Skin epidermis (tissue), 12 donors: ENCODE results near the gene DTNA.
"Not testable (repeated sequence)": the region's sequence is repeated elsewhere in the genome, so short reads cannot be mapped to it uniquely, and the experiment has no call there.

Experiments
- H3K27ac ChIP-seq, 21 experiments: fragments of 200-600 bp; sonication (generic) in 11 of 21; one replicate each; pipeline ENCODE4 v1.5.0; 2020; ENCODE audit warnings: mild to moderate bottlenecking in 3 of 21, inconsistent platforms in 2 of 21, moderate library complexity in 2 of 21
- H3K4me3 ChIP-seq, 7 experiments: fragments of 200-600 bp; sonication (generic) in 2 of 7; one replicate each; pipeline ENCODE4 v1.5.0; 2020; ENCODE audit warnings: inconsistent platforms in 2 of 7, mild to moderate bottlenecking in 2 of 7, moderate library complexity in 1 of 7

DTNA gene

DNA sequence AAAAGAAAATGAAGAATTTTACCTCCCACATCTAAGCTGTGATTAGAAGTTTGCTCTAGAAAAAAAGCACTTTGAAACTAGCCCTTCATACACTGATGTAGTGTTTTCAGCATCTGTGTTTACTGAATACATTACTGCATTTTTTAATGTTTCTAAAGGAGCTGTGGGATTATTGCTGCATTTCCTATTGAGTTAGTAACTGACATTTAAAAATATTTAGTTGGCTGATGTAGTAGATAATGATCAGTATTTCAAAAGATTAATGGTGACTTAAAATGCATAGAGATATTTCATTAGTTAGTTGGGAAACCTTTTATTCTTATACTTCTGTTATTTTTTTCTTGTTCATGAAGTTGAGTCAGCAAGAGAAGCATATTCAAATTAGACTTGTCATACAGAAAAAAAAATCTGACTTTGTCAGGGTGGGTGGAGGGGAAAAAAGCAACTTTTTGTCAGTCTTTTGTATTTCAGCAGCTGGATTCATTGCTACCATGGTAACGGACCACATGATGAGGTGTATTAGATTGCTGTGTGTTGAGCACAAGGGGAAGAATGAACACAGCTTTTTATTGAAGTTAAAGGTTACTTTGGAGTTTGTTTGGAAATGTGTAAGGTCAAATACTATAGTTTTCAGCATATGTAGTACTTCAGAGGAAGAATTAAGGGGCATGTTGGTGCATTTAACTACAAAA is at the start of gene DTNA:
DTNA (plus strand) TSS at position 549 of the 692 bp plus-strand sequence. CDS start 45,679 bp downstream, outside the sequence.
- no peak within 1 kb of the TSS for H3K4me3 ChIP-seq
- H3K27ac ChIP-seq: peak within 1 kb of the TSS in 11 of 21 experiments; percentile 6 to 79 (median 32)

DNA sequence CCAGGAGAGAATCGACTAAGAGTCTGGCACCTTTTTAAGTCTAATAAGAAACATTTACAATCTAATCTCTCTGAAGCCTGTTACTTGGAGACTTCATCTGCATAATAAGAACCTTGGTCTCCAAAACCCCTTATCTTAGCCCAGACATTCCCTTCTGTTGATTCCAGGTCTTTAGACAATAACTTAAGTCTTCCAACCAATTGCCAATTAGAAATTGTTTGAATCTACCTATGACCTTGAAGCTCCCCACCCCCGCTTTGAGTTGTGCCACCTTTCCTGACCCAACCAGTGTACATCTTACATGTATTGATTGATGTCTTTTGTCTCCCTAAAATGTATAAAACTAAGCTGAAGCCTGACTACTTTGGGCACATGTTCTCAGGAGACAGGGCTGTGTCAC is 49.5 kb upstream of the DTNA start:
- no peak overlapping the region for H3K4me3 ChIP-seq
- H3K27ac ChIP-seq: peak overlapping the region in 2 of 21 experiments; percentile 35 to 63

DNA sequence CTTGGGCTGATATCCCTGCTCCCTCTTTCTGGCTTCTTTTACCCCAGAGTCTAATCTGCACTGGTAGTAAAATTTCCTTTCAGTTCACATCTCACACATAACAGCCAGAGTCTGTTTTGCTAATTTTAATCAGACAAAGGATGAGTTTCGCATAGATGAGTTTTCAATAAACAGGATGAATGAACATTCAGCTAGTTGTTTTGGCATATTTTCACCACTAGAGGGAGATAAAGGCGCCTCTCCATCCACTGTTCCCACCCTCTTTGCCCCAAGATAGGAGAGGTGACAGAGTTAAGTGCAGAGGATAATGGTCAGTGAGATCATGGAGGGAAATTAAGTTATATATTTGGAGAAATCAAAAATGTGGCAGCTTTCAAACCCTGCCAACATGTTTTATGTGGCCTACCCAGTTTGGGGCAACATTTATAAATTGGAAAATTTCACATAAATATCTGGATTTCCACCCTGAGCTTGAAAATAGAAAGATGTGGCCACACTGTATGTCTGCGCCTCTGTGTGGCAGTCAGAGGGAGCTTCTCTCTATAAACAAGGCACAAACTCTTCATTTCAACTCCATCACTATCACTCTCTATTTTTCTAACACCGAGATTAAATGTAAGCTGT is 48.5 kb upstream of the DTNA start:
- no peak overlapping the region for H3K4me3 ChIP-seq
- no peak overlapping the region for H3K27ac ChIP-seq

DNA sequence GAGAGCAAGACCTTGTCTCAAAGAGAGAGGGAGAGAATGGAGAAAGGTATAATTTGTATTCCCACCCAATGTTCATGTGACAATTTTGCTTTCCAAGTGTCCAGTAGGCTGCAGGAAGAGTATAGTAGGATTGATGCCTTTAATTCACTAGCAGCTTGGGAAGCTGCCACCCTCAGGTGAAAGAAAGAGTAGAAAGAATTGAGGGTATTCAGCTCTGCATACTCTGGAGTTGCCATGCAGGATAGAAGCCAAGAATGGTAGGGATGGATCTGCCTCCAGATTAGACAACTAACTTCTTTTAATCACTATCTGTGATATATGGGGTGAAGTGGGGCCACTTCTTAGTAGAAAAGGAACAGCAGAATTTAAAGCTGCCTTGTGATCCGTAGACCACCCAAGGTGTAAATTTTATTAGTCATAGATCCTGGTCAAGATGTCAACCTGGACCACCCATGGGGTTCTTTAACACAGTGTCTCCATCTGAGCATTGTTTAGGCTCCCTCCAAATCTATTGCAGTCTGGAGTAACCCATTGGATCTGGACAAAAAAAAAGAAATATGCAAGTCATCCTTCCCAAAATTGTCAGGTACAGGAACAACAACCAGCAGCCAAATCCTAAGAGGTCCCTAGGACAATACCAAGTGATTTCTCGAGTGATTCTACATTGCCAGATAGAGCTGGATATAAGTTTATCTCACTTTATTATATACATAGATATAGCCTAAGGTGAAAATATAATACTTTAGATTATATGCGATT is 33.1 kb upstream of the DTNA start:
- H3K27ac ChIP-seq: no peak overlapping the region

DNA sequence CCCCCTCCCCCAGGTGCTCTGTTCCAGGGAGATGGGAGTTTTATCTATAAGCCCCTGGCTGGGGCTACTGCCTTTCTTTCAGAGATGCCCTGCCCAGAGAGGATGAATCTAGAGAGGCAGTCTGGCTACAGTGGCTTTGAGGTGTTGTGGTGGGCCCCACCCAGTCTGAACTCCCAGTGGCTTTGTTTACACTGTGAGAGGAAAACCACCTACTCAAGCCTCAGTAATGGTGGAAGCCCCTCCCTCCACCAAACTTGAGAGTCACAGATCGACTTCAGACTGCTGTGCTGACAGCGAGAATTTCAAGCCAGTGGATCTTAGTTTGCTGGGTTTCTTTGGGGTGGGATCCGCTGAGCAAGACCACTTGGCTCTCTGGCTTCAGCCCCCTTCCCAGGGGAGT is 20.3 kb upstream of the DTNA start:
- not testable (repeated sequence) for H3K4me3 ChIP-seq, H3K27ac ChIP-seq

More for the DNA sequence above, 33.1 kb upstream of the DTNA start:
- no peak overlapping the region for H3K4me3 ChIP-seq

DNA sequence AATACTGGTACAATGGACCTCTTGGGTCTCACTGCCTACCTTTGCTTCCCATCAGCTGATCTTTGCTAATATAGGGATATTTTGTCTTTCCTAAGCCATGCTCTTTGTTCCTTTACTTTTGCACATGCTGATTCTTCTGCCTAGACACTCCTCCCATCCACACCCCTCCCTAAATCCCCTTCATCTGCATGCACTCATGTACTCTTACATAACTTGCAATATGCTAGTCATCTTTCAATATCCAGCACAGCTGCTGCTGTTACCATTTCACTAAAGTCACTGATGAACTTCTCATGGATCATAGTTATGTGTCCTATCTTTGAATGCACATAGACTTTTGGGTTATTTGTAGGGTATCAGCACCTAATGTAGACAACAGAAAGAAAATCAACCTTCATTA is 18.5 kb upstream of the DTNA start:
- no peak overlapping the region for H3K27ac ChIP-seq
- no peak overlapping the region for H3K4me3 ChIP-seq

DNA sequence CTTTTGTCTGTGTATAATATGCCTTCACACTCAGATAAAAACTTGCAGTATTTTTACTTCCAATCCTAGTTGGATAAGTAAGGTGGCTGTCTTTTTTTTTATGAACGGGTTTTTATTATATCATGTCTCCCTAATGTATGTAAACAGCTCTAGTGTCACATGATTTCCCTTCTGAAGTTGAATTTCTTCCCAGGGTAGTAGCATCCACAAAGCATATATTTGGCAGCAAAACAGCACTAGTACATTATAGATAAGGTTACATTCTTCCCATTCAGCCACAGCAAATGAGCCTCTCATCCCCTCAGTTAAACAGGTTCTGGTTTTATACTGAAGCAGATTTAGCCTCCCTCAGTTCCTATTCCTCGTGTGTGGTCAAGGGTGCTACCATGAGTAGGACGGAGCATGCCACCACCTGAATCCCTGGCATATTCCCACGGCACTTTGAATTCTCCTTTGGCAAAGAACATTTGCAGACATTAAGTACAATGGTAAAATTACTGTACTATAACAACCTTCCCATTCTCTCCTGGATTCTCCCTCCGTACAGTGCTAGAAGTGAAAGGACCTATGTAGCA is 15.4 kb upstream of the DTNA start:
- Histone ChIP-seq H3K4me3 (no peak overlapping the region), H3K27ac (no peak overlapping the region)

DNA sequence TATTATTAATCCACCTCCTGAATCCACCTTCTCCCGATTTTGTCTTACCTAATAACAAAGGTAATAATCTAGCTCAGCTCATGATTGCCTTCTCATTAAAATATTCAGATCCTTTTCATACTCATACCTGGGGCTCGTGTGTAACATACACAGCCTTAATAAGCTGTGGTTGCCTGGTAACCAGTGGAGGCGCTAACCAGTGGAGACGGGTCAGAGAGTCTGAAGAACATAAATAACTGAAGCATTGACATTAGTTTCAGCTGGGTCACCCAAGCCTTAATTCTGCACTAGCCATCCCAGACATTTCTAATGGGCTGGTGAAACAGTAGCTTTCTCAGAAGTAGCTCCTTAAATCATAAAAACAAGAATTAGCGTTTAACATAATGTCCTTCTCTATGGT is 14.8 kb upstream of the DTNA start:
- no peak overlapping the region for H3K4me3 ChIP-seq
- no peak overlapping the region for H3K27ac ChIP-seq

DNA sequence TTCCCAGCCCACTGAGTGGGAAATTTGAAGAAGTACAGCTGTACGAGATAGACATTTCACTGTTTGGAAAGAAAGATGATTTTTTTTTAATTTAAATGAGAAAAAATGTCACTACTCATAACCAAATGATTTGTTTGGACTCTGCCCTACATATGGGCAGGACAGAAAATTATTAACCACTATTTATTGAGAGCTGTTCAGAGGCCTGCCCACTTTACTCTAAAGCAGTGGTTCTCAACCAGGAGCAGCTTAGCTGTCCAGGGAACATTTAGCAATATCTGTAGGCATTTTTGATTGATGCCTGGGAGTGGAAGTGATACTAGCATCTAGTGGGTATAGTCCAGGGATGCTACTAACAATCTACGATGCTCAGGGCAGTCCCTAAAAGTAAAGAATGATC is 13.4 kb upstream of the DTNA start:
- Histone ChIP-seq H3K27ac (no peak overlapping the region), H3K4me3 (no peak overlapping the region)

DNA sequence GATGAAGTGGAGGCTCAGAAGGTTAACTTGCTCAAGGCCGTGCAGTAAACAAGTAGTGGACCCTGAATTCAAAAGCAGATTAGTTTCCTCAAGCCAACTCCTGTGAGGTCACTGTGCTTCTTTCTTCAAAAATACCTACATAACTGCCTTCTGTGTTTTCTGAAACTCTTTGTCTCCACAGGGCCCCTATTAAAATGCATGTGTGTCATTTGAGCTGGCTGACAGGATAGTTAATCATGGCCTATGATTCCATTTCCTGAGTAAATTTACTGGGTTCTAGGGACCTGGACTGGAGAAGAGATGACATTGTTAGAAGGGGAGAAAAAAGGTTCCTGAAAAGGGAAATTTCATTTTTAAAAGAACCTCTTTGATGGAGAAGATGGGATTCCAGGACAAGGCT is 12.9 kb upstream of the DTNA start:
- Histone ChIP-seq H3K27ac (no peak overlapping the region), H3K4me3 (no peak overlapping the region)

DNA sequence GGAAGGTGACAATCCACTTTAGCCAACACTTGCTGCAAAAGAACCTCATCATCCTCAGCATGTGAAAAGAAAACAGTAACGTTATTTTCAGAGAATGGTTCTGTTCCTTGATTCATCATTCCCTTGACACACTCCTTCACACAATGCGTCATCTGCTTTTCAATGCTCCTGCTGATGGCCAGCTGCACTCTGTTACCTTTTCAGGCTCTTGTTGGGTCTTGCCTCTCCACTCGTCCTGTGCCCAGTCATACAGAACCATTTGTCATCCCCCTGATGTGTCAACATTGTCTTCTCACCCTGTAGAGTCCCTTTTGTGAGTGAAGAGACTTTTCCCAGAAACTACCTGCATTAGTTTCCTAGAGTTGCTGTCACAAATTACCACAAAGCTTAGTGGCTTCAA is 12.2 kb upstream of the DTNA start:
- H3K4me3 ChIP-seq: no peak overlapping the region
- H3K27ac ChIP-seq: no peak overlapping the region

DNA sequence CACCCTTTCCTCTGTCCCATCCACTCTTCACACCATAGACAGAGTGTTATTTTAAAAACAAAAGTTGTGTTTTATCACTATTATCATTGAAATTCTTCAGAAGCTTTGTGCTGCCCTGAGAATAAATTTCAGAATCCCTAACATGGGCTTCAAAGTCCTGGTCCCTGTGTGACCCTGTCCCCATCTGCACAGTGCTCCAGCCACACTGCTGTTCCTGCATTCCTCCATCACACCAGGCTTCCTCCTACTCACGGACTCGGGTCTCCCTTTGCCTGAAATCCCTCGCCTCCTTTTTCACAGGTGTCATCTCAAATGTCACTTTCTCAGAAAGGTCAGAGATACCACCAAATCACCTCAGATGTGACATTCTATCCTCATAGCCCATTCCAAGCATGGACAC is 8.2 kb upstream of the DTNA start:
- Histone ChIP-seq H3K4me3 (no peak overlapping the region), H3K27ac (no peak overlapping the region)

DNA sequence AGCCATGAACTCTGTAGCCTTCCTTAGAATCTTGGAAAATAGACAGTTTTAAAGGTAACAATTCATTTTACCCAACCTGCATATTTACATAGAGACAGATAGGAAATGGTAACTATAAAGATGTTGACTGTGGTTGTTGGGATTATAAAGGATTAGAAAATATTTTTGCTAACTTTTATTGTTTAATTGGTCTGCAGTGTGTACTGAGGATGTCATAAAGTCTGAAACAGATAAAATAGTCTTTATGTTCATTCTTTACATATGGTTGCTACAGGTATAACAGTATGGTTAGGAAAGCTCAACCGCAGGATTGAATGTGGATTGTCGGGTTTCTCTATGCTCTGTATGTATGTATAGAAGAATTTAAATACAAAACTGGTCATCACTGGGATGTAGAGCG is 7.3 kb upstream of the DTNA start:
- no peak overlapping the region for H3K27ac ChIP-seq
- H3K4me3 ChIP-seq: no peak overlapping the region

DNA sequence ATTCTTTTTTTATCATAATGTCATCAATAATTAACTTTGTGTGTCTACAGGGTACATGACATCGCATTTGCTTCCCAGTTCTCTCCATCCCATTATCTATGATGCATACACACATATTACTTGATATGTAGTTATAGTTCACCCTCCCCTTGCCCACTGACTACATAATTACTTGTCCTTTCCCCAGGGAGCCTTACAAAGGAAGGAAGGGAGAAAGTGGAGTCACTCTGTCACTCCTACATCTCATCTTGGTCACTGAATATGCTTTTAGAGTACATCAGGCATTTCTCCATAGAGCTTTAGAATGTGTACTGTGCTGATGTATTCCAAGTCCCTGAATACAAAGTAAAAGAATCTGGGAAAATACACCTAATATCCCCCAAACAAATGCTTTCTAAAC is 6.0 kb upstream of the DTNA start:
- no peak overlapping the region for H3K4me3 ChIP-seq
- H3K27ac ChIP-seq: no peak overlapping the region

DNA sequence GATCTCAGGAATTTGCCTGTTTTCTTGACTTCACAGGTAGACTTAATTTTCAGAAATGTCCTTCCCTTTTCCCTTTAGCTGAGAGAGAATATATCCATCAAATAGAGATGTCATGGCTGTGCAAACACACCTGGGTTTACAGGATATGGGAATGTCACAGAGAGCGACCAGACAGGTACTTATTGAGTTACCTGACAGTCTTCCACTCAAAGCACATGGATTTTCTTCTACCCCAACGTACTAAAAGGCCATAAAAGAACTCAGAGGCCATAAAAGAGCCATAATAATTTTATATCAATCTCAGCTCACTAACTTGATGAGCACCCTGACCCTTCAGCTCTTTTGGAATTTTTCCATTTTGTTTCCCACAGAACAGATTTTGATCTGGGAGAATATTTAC is 5.3 kb upstream of the DTNA start:
- Histone ChIP-seq H3K4me3 (no peak overlapping the region), H3K27ac (no peak overlapping the region)

DNA sequence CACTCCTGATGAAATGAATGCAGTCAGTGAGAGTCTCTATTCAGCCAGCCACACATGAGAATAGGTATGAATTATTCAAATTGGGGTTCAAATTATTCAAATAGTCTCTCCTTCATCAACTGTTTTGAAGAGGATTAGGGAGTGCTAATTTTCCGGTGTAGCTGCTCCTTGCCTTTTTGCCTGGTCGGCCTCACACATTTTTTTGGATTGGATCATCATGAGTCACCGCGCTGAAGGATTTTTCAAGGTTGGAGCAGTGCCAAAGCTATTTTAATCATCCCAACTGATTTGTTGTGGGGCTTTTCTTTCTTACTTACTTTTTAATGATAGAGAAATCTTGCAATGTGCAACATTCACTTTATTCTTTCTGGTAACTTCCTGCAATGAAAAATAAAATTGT is 2.4 kb upstream of the DTNA start:
- Histone ChIP-seq H3K27ac (peak overlapping the region in 1 of 21 experiments; percentile 79), H3K4me3 (no peak overlapping the region)

DNA sequence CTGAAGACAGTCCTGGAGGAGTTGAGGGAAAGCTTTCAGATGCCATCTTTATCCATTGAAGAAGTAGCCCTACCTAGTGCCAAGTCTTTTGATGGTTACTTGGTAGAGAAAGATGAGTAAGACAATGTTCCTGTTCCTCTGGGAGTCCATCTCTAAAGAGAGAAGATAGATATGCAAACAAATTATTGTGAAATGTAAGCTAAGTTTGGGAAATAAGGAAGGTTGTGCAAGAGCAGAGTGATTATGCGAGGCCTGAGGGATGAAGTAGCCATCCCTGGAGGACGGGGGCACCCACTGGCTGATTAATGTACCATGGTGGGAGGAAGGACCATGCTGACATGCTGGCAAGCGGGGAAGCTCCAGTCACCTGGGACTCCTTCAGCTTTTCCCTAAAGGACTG is 994 bp upstream of the DTNA start:
- Histone ChIP-seq H3K4me3 (no peak overlapping the region), H3K27ac (peak overlapping the region in 11 of 21 experiments; percentile 6 to 79 (median 28))

DNA sequence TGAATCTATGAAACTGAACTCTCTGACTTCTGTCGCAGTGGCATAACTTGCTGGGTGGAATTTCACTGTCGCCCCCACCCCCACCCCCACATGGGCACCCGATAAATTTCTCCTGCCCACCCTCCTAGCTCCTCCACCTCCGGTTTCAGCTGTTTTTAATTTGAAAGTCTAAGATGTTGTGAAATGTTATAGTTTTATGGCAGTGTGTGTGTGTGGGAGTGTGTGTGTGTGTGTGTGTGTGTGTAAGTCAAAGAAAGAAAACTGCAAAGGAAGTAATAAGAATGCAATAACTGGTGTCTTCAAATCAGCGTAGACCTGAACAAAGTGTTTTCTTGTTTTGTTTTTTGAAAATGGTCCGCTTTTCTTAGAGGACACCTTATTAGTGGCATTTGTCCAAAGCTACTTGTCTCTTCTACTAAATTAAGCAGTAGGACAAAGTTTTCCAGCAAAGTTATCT is 388 bp downstream of the DTNA start:
- H3K4me3 ChIP-seq: no peak overlapping the region
- H3K27ac ChIP-seq: peak overlapping the region in 4 of 21 experiments; percentile 17 to 65 (median 60)

DNA sequence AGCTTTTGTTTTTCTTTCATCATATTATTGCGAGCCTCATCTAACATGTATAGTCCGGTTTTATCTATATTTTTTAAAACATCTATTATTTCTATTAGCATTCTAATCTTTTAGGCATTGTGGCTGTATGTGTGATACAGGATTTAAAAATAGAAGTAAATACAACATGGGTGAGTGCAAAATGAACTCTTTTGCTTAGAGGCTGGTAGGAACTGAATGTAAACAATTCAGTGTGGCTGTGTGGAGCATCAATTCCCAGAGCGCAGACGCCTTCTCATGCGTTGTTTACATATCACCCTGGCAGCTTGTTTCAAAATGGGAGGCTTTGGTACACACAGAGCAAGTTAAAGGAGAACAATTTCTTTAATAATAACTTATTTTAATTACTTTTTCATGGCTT is 836 bp downstream of the DTNA start:
- no peak overlapping the region for H3K4me3 ChIP-seq
- peak overlapping the region in 1 of 21 experiments; percentile 63 for H3K27ac ChIP-seq

DNA sequence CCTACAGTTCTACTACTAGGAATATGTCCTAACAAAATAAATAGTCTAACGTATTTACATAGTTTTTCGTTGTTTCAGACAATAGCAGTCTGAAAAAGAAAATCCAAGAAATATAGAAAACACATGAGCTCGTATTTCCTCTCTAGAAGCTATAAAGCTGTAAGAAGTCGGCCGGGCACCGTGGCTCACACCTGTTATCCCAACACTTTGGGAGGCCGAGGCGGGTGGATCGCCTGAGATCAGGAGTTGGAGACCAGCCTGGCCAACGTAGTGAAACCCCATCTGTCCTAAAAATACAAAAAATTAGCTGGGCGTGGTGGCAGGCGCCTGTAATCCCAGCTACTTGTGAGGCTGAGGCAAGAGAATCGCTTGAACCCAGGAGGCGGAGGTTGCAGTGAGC is 6.0 kb downstream of the DTNA start:
- not testable (repeated sequence) for H3K27ac ChIP-seq, H3K4me3 ChIP-seq

DNA sequence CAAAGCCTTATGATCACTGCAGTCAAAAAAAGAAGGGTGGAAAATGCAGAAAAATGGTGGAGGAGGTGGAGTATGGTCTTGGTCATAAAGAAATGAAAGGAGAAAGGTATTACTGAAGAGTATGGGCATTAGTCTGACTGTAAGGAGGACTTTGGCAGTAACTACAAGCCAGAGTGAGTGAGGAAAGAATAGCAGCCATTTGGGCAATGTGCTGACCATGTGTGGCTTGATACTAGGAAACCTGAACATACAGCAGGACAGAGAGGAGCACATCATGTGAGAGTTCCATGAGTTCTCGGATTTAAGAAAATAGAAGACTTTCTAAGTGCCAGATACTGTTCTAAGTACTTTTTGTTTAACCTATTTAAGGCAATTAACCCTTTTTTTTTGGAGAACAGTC is 8.5 kb downstream of the DTNA start:
- no peak overlapping the region for H3K27ac ChIP-seq

More for the DNA sequence above, 8.5 kb downstream of the DTNA start:
- H3K4me3 ChIP-seq: no peak overlapping the region
